ENCODE results near the gene STK38.

DNA sequence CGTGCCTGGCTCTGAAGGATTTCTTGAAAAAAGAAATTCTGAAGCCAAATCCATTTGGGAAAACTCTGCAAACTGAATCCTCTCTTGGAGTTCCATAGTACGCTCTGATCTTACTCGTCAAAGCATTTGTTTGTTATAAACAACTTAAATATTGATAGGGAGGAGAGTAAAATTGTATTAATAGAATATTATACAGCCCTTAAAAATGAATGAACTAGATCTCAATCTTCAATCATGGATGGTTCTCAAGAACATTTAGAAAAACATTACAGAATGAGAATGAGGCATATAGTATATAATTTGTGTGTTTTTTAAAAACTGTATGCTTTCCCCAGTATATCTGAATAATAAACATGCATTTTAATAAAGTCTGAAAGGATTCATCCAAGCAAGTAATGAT lies 79.7 kb downstream of the STK38 start:
- TF ChIP-seq, protein P1, sequence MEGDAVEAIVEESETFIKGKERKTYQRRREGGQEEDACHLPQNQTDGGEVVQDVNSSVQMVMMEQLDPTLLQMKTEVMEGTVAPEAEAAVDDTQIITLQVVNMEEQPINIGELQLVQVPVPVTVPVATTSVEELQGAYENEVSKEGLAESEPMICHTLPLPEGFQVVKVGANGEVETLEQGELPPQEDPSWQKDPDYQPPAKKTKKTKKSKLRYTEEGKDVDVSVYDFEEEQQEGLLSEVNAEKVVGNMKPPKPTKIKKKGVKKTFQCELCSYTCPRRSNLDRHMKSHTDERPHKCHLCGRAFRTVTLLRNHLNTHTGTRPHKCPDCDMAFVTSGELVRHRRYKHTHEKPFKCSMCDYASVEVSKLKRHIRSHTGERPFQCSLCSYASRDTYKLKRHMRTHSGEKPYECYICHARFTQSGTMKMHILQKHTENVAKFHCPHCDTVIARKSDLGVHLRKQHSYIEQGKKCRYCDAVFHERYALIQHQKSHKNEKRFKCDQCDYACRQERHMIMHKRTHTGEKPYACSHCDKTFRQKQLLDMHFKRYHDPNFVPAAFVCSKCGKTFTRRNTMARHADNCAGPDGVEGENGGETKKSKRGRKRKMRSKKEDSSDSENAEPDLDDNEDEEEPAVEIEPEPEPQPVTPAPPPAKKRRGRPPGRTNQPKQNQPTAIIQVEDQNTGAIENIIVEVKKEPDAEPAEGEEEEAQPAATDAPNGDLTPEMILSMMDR (conservative IDR thresholded peaks at IDR 0.05; ENCODE audit: low read length) = no peak
- TF ChIP-seq EZH2phosphoT487 (IDR thresholded peaks at IDR 0.05; ENCODE audit: borderline replicate concordance) = no peak

All from Loucy (cell line).